Measurements from ENCODE around the gene HJURP.

The HJURP gene

GRCh38 chr2:233794128-233794658 lies 60.1 kb downstream of the HJURP start:
- DNase-seq, result no peak
- TF ChIP-seq, protein P1, sequence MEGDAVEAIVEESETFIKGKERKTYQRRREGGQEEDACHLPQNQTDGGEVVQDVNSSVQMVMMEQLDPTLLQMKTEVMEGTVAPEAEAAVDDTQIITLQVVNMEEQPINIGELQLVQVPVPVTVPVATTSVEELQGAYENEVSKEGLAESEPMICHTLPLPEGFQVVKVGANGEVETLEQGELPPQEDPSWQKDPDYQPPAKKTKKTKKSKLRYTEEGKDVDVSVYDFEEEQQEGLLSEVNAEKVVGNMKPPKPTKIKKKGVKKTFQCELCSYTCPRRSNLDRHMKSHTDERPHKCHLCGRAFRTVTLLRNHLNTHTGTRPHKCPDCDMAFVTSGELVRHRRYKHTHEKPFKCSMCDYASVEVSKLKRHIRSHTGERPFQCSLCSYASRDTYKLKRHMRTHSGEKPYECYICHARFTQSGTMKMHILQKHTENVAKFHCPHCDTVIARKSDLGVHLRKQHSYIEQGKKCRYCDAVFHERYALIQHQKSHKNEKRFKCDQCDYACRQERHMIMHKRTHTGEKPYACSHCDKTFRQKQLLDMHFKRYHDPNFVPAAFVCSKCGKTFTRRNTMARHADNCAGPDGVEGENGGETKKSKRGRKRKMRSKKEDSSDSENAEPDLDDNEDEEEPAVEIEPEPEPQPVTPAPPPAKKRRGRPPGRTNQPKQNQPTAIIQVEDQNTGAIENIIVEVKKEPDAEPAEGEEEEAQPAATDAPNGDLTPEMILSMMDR (IDR thresholded peaks at IDR 0.05; ENCODE audit: low read depth, low read length), result no peak

GRCh38 chr2:233793465-233794127 lies 60.7 kb downstream of the HJURP start:
- no peak for DNase-seq
- TF ChIP-seq, protein P1 (IDR thresholded peaks at IDR 0.05; ENCODE audit: low read depth, low read length), result no peak
- no peak overlapping the region for H3K4me3 ChIP-seq (ENCODE audit: low read depth, low read length)
- H3K9me3 ChIP-seq (ENCODE audit: severe bottlenecking), result no peaks in the 10 kb centered on the region
- H3K27ac ChIP-seq, result no peak overlapping the region
- H3K36me3 ChIP-seq, result no peaks in the 10 kb centered on the region
- H3K27me3 ChIP-seq (ENCODE audit: insufficient read depth, low read depth, severe bottlenecking), result no peaks in the 10 kb centered on the region

More at GRCh38 chr2:233794128-233794658, 60.1 kb downstream of the HJURP start:
- no peaks in the 10 kb centered on the region for H3K9me3 ChIP-seq (ENCODE audit: severe bottlenecking)
- H3K27ac ChIP-seq, result no peak overlapping the region
- H3K36me3 ChIP-seq, result no peaks in the 10 kb centered on the region
- no peaks in the 10 kb centered on the region for H3K27me3 ChIP-seq (ENCODE audit: insufficient read depth, low read depth, severe bottlenecking)
- H3K4me3 ChIP-seq (ENCODE audit: low read depth, low read length), result no peak overlapping the region

GRCh38 chr2:233792720-233793119 lies 61.6 kb downstream of the HJURP start:
- TF ChIP-seq, protein P1 (IDR thresholded peaks at IDR 0.05; ENCODE audit: low read depth, low read length), result no peak
- no peak overlapping the region for H3K4me3 ChIP-seq (ENCODE audit: low read depth, low read length)

DNA sequence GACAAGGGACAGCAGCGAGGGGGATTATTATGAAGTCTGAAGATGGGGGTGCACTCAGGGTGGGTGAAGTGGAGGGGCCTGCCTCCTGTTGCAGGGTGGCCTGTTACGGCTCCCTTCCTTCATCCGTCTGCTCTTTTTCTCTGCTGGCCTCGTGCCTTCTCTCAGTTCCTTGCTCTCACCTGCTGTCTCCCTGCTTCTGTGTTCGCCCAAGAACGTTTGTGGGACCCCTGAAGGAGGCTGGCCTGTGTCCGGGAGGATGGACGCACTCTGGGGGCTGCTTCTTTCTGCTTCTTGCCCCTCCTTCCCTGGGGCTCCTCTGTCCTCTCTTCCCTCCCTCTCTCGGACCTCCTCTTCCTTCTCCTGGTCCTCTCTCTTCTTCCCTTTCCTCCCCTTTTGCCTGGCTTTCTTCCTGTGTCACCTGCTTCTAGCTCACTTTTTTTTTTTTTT lies 62.4 kb downstream of the HJURP start:
- no peak for DNase-seq
- Histone ChIP-seq H3K27me3 (ENCODE audit: insufficient read depth, low read depth, severe bottlenecking) (no peaks in the 10 kb centered on the region), H3K27ac (no peak overlapping the region), H3K4me3 (ENCODE audit: low read depth, low read length) (no peak overlapping the region), H3K9me3 (ENCODE audit: severe bottlenecking) (no peaks in the 10 kb centered on the region), H3K36me3 (no peaks in the 10 kb centered on the region)
- TF ChIP-seq, protein P1 (IDR thresholded peaks at IDR 0.05; ENCODE audit: low read depth, low read length), result no peak

More at GRCh38 chr2:233792720-233793119, 61.6 kb downstream of the HJURP start:
- Histone ChIP-seq H3K36me3 (no peaks in the 10 kb centered on the region), H3K9me3 (ENCODE audit: severe bottlenecking) (no peaks in the 10 kb centered on the region), H3K27ac (no peak overlapping the region), H3K27me3 (ENCODE audit: insufficient read depth, low read depth, severe bottlenecking) (no peaks in the 10 kb centered on the region)
- DNase-seq, result no peak

DNA sequence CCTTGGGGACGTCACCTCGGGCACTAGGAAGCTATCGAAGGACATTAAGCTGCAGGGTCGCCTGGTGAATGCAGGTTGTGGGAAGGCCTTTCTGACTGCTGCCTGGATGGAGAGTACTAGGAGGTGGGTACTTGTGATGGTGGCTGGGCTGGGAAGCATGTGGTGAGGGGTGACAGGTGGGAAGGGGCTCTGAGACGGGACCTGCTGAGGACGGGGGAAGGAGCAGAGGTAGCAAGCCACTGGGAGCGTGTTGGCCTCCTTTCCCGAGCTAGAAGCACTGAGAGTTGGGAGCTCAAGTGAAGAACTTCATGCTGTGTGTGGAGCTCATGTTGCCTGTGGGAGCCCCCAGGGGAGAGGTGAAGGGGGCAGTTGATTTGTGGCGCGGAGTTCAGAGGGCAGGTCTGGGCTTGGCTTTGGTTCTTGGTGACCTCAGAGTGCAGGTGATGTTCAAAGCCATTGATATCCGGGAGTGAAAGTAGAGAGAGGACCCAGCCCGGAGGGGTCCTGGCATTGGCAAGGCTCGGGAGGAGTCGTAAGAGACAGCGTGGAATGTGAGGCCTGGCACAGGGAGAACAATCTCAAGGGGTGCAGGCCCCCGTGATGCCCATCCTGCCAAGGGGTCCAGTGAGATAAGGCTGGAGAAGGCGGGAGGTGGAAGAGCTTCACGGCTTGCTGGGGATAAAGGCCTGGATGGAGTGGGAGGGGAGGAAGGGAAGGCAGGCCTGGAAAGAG lies 63.0 kb downstream of the HJURP start:
- Histone ChIP-seq H3K27ac (no peak overlapping the region), H3K4me3 (ENCODE audit: low read depth, low read length) (no peak overlapping the region), H3K9me3 (ENCODE audit: severe bottlenecking) (no peaks in the 10 kb centered on the region), H3K36me3 (no peaks in the 10 kb centered on the region), H3K27me3 (ENCODE audit: insufficient read depth, low read depth, severe bottlenecking) (no peaks in the 10 kb centered on the region)
- TF ChIP-seq, protein P1 (IDR thresholded peaks at IDR 0.05; ENCODE audit: low read depth, low read length), result no peak
- DNase-seq, result no peak
